ENCODE measurements around the gene CACNA1G. TPM values are rescaled to one million over a fixed set of nuclear protein-coding genes. Genes with fewer than 3 reads are reported as not detected.

Gene CACNA1G
- total RNA-seq, 2 experiments from 2014 or later, result not detected

DNA sequence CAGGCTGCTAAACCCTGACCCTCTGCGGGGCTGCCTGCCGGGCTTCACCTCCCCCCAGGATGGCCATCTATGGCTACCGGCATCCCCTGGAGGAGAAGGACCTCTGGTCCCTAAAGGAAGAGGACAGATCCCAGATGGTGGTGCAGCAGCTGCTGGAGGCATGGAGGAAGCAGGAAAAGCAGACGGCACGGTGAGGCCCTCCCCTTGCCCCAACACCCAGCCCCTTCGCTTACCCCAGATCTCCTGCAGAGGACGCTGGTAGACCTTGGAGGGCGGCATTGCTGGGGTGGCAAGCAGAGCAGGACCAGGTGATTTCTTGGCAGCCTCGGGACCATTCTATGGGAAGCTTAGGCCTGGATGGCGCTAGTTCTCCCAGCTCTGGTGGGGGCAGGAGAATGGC lies 98.7 kb downstream of the CACNA1G start:
- intact Hi-C loops (cut with micrococcal nuclease; ENCODE audit: unreplicated experiment), result no loop called here
- Histone ChIP-seq H3K9me3 (ENCODE audit: low read length) (no peaks in the 10 kb centered on the region), H3K79me2 (ENCODE audit: insufficient read depth, low read depth, low read length) (no peaks in the 10 kb centered on the region), H3K9me2 (ENCODE audit: insufficient read depth, low read length) (no peaks in the 10 kb centered on the region), H2AFZ (ENCODE audit: low read length) (no peak overlapping the region), H3K4me1 (ENCODE audit: insufficient read depth, low read length, poor library complexity, severe bottlenecking) (peaks cover 8% of the 10 kb centered on the region), H3K36me3 (ENCODE audit: insufficient read depth, low read length) (no peaks in the 10 kb centered on the region), H4K20me1 (ENCODE audit: insufficient read depth, low read length) (no peaks in the 10 kb centered on the region), H3K4me3 (ENCODE audit: low read depth, low read length, poor library complexity, severe bottlenecking) (no peak overlapping the region), H3K4me2 (ENCODE audit: low read length) (no peak overlapping the region), H3K27ac (ENCODE audit: low read depth, low read length, poor library complexity, severe bottlenecking) (no peak overlapping the region)
- ChIA-PET CTCF (ENCODE audit: unreplicated experiment) (interaction anchor here (0.5 kb wide), 1 partner anchor 12 kb away, joined by 5 read pairs; no protein-coding TSS in a partner anchor), POLR2A (no interaction called here)
- no TSS peak for BruUV-seq (replicated peaks)
- TF ChIP-seq, protein P1, sequence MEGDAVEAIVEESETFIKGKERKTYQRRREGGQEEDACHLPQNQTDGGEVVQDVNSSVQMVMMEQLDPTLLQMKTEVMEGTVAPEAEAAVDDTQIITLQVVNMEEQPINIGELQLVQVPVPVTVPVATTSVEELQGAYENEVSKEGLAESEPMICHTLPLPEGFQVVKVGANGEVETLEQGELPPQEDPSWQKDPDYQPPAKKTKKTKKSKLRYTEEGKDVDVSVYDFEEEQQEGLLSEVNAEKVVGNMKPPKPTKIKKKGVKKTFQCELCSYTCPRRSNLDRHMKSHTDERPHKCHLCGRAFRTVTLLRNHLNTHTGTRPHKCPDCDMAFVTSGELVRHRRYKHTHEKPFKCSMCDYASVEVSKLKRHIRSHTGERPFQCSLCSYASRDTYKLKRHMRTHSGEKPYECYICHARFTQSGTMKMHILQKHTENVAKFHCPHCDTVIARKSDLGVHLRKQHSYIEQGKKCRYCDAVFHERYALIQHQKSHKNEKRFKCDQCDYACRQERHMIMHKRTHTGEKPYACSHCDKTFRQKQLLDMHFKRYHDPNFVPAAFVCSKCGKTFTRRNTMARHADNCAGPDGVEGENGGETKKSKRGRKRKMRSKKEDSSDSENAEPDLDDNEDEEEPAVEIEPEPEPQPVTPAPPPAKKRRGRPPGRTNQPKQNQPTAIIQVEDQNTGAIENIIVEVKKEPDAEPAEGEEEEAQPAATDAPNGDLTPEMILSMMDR (conservative IDR thresholded peaks at IDR 0.05; ENCODE audit: low read length), result no peak
- TF ChIP-seq EZH2phosphoT487 (IDR thresholded peaks at IDR 0.05; ENCODE audit: borderline replicate concordance, low read depth, low read length), result no peak
- no peak for DNase-seq (ENCODE audit: low spot score)

DNA sequence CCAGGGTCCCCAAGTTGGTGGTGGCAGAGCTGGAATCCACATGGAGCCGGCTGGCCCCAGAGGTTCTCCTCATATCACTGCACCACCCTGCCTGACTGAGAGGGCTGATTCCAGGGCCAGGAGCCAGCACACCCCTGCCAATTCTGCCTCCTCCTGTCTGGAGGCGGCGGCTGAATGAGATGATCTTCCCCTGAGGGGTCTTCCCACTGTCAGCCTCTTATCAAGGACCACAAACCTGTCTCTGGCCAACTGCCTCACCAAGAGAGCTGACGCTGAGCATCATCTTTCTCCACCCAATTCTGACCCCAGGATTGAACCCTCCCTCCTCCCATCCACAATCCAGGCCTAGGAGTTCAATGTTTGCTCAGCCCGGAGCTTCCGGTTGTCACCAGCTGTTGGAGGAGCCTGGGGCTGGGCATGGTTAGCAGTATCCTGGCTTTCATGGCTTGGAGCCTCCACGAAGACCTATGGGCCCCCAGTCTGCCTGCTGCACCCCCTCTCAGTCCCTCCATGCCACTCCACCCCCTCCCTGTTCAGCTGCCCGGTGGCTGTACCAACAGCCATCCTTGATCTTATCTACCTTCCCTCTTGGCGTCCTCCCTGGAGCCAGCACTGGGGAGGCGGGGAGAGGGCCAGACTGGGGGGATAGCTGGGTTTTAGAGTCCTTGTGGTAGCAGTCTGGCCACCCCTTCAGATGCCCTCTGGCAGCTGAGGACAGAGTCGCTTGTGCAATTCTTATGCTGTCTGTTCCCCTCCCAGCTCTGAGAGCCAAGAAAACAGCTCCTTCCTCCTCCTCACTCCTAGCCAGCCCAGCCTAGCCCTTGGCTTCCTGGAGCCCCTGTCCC lies 99.7 kb downstream of the CACNA1G start:
- Histone ChIP-seq H3K79me2 (ENCODE audit: insufficient read depth, low read depth, low read length) (no peaks in the 10 kb centered on the region), H4K20me1 (ENCODE audit: insufficient read depth, low read length) (no peaks in the 10 kb centered on the region), H2AFZ (ENCODE audit: low read length) (no peak overlapping the region), H3K9me3 (ENCODE audit: low read length) (no peaks in the 10 kb centered on the region), H3K27ac (ENCODE audit: low read depth, low read length, poor library complexity, severe bottlenecking) (no peak overlapping the region), H3K9me2 (ENCODE audit: insufficient read depth, low read length) (no peaks in the 10 kb centered on the region), H3K4me1 (ENCODE audit: insufficient read depth, low read length, poor library complexity, severe bottlenecking) (peaks cover 8% of the 10 kb centered on the region), H3K4me2 (ENCODE audit: low read length) (no peak overlapping the region), H3K4me3 (ENCODE audit: low read depth, low read length, poor library complexity, severe bottlenecking) (no peak overlapping the region), H3K36me3 (ENCODE audit: insufficient read depth, low read length) (no peaks in the 10 kb centered on the region)
- ChIA-PET CTCF (ENCODE audit: unreplicated experiment) (interaction anchor here (0.5 kb wide), 1 partner anchor 11 kb away, joined by 5 read pairs; no protein-coding TSS in a partner anchor), POLR2A (interaction anchor here (1.2 kb wide), 1 partner anchor 37 kb away, joined by 3 read pairs; no protein-coding TSS in a partner anchor)
- BruUV-seq (replicated peaks), result no TSS peak
- no peak for DNase-seq (ENCODE audit: low spot score)
- no peak for TF ChIP-seq EZH2phosphoT487 (IDR thresholded peaks at IDR 0.05; ENCODE audit: borderline replicate concordance, low read depth, low read length)
- intact Hi-C loops (cut with micrococcal nuclease; ENCODE audit: unreplicated experiment), result no loop called here

DNA sequence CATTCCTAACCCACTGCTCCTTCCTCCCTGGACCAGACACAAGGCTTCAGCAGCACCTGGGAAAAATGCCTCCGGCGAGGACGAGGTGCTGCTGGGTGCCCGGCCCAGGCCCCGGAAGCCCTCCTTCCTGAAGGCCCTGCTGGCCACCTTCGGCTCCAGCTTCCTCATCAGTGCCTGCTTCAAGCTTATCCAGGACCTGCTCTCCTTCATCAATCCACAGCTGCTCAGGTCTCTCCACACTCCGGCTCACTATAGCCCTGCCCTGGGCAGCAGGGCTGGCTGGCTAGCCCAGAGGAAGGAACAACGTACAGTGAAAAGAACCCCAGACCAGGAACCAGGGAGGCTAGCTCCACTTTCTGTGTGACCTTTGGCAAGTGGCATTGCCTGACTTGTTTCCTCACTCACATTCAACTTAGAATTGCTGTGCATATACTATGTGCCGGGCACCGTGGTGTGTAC lies 100.4 kb downstream of the CACNA1G start:
- no peak for DNase-seq (ENCODE audit: low spot score)
- no peak for TF ChIP-seq EZH2phosphoT487 (IDR thresholded peaks at IDR 0.05; ENCODE audit: borderline replicate concordance, low read depth, low read length)
- TF ChIP-seq, protein P1 (conservative IDR thresholded peaks at IDR 0.05; ENCODE audit: low read length), result no peak
- H3K4me3 ChIP-seq (ENCODE audit: low read depth, low read length, poor library complexity, severe bottlenecking), result no peak overlapping the region
- no peaks in the 10 kb centered on the region for H3K79me2 ChIP-seq (ENCODE audit: insufficient read depth, low read depth, low read length)
- H3K4me2 ChIP-seq (ENCODE audit: low read length), result no peak overlapping the region
- H3K9me3 ChIP-seq (ENCODE audit: low read length), result no peaks in the 10 kb centered on the region
- POLR2A ChIA-PET, result interaction anchor here (1.2 kb wide), 1 partner anchor 38 kb away, joined by 3 read pairs; no protein-coding TSS in a partner anchor
- H3K36me3 ChIP-seq (ENCODE audit: insufficient read depth, low read length), result no peaks in the 10 kb centered on the region
- CTCF ChIA-PET (ENCODE audit: unreplicated experiment), result no interaction called here
- H3K9me2 ChIP-seq (ENCODE audit: insufficient read depth, low read length), result no peaks in the 10 kb centered on the region
- no TSS peak for BruUV-seq (replicated peaks)
- peaks cover 8% of the 10 kb centered on the region for H3K4me1 ChIP-seq (ENCODE audit: insufficient read depth, low read length, poor library complexity, severe bottlenecking)
- no peak overlapping the region for H2AFZ ChIP-seq (ENCODE audit: low read length)
- intact Hi-C loops (cut with micrococcal nuclease; ENCODE audit: unreplicated experiment), result no loop called here
- no peaks in the 10 kb centered on the region for H4K20me1 ChIP-seq (ENCODE audit: insufficient read depth, low read length)
- no peak overlapping the region for H3K27ac ChIP-seq (ENCODE audit: low read depth, low read length, poor library complexity, severe bottlenecking)
